GM21515 (cell line): ENCODE data around the gene ARSG.
"Not testable (repeated sequence)": the region's sequence is repeated elsewhere in the genome, so short reads cannot be mapped to it uniquely, and the experiment has no call there.

ENCODE experiments used
- ATAC-seq: cut with Tn5 transposase; IDR thresholded peaks from one replicate; pipeline ENCODE4 v1.9.1; 2021; ENCODE audit not compliant: unreplicated experiment

Gene ARSG

GRCh38 chr17:68304706-68305105 is 13.4 kb downstream of the ARSG start:
- ATAC-seq, result no peak

DNA sequence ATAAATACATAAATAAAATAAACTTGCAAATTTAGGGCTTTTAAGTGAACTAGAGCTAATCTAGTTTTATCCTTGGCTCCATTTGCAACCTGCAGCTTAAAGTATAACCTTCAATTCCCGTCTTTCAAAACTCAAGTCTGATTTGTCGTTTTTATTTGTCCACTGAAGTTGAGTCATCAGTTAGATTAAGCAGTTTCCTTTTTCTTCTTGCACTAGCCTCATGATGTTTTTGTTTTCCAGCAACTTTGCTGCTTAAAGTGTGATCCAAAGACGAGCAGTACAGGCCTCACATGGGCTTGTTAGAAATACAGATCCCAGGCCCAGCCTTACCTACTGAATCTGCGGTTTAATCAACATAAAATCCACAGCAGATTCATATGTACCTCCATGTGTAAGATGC is 13.8 kb downstream of the ARSG start:
- no peak for ATAC-seq

DNA sequence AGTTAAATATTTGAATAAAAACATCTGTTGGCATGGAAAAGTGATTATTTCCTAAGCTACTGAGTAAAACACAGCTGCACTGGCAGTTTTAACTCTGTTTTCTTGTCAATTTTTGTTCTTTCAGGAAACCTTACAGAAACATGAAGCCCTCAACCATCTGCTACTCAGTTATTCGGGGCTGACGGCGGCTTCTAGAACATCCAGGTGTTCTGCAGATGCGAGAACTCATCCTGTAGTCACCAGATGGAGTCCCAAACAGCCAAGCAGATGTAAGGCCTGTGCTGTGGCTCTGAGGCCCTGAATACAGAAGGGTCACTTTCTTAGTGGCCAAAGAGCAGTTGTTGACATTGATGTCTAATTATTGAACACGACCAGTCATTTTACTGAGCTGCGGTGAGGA is 15.5 kb downstream of the ARSG start:
- ATAC-seq, result no peak

- ATAC-seq, result no peak
Observed at GRCh38 chr17:68307443-68307842, 16.1 kb downstream of the ARSG start.

GRCh38 chr17:68308486-68308885 is 17.2 kb downstream of the ARSG start:
- ATAC-seq, result not testable (repeated sequence)

DNA sequence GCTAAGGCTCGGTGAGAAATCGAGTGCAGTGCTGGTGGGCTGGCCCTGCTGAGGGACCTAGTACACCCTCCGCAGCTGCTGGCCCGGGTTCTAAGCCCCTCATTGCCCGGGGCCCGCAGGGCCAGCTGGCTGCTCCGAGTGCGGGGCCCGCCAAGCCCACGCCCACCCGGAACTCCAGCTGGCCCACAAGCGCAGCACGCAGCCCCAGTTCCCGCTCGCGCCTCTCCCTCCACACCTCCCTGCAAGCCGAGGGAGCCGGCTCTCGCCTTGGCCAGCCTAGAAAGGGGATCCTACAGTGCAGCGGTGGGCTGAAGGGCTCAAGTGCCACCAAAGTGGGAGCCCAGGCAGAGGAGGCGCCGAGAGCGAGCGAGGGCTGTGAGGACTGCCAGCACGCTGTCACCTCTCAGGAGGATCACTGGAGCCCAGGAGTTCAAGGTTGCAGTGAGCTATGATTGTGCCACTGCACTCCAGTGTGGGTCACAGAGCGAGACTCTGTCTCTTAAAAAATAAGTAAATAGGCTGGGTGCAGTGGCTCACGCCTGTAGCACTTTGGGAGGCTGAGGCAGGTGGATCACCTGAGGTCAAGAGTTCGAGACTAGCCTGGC is 17.9 kb downstream of the ARSG start:
- not testable (repeated sequence) for ATAC-seq

- no peak for ATAC-seq
Observed at GRCh38 chr17:68310152-68310551, 18.9 kb downstream of the ARSG start.

DNA sequence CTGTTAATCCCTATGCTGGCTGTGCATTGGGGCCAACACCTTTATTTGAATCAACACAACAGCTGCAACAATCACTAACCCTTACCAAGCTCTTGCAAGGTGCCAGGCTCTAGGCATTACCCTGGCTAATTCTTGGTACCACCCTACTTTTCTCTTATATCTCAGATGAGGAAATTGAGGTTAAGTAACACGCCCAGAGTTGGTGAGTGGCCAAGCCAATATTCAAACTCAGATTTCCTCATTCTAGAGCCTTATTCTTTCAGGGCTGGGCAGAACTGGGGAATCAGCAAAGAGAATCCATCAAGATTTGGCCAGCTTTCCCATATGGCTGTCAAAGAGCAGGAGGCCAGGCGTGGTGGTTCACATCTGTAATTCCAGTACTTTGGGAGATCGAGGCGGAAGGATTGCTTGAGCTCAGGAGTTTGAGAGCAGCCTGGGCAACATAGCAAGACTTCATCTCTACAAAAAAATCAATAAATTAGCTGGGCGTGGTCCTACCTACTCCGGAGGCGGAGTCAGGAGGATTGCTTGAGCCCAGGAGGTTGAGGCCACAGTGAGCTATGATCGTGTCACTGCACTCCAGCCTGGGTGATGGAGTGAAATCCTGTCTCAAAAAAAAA is 23.7 kb downstream of the ARSG start:
- ATAC-seq, result no peak

- no peak for ATAC-seq
Observed at GRCh38 chr17:68315930-68316329, 24.6 kb downstream of the ARSG start.

- no peak for ATAC-seq
Observed at GRCh38 chr17:68317458-68317857, 26.2 kb downstream of the ARSG start.

DNA sequence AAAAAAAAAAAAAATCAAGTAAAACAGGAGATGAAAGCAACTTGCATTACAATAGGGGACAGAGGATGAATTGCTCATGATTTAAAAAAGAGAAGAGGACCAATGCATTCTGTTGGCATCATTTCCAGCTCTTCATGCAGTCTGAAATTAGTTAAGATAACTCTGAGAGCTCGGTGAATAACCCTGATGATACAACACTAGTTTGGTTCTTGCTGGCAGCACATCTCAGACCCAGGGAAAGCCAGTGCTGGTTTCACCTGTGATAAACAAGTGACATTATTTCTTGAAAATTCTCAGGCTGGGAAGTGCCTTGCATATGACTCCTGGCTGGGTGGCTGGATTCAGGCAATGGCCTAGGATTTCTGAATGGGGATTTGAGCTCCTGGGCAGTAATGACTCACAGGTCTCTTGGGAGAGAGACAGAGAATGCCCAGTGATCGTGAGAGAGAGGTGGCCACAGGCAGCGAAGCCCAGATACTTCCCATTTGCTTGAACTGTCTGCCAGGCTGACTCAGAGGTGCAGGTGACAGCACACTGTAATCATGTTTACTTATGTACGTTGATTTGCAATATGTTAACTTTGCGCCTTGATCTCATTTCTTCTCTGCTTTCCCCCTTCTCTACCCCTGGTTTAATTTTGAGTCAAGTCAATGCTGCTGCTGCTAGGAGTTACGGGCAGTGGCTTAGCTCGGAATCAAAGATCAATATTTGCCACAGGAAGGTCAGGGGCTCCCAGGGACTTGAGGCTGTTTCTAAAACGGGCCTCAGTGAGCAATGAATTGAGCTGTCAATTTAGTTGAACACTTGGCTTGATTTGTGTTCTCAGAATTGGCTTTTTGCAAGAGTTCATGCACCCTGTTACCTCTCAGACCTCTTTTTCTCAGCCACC is 27.1 kb downstream of the ARSG start:
- ATAC-seq, result no peak

DNA sequence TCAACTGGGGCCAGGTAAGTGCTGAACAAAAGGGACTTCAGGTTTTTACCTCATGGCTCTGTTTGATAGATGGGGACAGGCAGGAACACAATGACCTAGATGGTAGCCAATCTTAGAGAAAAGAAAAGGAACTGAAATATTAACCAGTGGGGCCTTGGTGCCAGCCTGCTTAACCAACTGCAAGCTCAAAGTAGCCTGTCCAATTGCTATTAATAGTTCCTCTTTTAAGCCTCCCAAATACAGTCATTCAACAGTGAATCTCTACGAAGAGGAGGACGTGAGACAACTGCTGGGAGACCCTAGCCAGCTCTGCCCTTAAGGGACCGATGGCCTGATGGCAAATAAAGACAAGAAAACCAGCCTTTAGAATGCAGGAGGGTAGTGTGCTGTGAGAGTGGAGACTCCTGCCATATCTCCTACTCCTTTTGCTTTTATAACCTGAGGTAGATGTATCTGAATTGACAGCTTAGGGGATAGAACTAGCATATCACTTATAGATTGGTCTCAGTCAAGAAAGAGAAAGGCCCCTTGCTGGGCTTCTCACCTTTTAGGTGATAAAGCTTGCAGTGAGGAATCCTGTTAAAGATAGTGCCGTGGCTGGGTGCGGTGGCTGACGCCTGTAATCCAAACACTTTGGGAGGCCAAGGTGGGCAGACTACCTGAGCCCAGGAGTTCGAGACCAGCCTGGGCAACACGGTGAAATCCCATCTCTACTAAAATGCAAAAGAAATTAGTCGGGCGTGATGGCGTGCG is 28.3 kb downstream of the ARSG start:
- ATAC-seq, result no peak

DNA sequence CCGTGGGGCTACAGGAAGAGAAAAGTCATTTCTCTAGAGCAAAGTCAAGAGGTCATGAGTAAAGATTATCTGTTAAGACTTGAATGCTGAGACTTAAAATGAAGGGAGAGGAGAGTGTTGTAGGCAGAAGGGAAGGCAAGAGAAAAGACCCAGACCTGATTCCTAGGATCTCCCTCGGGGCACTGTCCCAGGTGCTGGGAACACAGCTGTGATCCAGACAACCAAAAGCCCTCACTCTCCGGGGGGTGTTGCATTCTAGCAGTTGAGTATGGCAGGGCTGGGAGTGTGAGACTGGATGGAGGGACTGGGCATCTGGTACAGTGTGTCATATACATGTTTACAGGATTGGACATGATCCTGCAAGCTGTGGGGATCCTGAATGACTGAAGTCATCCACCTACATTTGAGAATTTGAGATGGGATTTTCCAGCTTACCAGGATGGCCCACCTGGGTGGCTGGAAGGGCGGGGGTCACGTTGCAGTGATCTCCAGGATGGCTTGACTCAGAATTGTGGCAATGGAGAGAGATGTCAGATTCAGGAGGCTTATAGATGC is 29.1 kb downstream of the ARSG start:
- no peak for ATAC-seq

GRCh38 chr17:68320943-68321555 is 29.8 kb downstream of the ARSG start:
- ATAC-seq, result no peak

DNA sequence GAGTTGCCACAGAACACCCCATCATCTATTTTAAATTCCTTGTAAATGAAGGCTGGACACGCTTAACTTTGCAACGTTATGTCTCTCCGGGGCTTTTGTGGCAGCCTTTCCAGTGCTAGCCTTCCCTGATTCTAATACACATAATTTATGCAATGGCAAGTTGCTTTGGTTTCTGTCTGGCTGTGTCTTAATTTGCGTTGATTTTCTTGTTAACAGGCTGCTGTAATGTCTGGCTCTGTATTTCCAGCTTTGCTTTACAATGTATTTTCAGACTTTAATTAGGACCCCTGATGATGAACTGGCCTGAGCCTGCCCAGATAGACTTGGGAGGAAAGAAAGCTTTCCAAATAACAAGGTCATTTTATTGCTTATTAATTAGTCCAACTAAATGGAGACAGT is 30.3 kb downstream of the ARSG start:
- ATAC-seq, result no peak

- no peak for ATAC-seq
Observed at GRCh38 chr17:68322630-68323029, 31.3 kb downstream of the ARSG start.

GRCh38 chr17:68324114-68324513 is 32.8 kb downstream of the ARSG start:
- ATAC-seq, result no peak

DNA sequence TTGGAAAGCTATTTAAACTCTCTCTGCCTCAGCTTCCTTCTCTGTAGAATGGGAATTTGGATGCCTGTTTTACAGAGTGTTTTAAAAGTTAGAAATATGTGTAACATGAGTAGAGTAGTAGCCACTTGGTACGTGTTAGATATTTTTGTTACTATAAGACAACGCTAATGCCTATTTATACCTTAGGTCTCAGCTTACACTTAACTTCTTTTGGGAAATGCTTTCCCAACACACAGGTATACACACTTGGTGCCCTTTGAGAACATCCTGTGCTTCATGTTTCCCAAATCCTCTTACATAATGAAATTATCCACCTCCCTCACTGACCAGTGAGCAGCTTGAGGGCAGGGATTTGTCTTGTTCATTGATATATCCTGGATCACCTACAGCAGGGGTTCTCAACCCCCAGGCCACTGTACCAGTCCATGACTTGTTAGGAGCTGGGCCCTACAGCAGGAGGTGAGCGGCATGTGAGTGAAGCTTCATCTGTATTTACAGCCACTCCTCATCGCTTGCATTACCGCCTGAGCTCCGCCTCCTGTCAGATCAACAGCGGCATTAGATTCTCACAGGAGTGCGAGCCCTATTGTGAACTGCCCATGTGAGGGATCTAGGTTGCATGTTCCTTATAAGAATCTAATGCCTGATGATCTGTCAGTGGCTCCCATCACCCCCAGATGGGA is 33.5 kb downstream of the ARSG start:
- no peak for ATAC-seq

DNA sequence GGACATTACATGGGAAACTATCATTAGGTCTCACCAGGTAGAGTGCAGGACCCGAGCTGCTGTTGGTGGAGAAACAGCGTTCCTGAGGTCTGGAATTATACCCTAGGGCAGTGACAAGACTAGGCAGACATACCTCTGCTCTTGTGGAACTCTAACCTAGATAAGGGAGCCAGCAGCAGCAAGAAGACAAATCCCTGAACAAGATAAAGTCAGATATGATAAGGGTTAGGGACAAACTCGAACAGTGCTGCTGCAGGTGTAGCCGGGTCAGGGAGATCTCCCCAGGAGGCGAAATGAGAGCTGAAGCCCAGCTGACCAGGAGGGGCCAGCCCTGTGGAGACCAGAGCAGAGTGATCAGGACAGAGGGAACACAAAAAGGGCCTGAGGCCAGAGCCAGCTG is 34.7 kb downstream of the ARSG start:
- no peak for ATAC-seq

DNA sequence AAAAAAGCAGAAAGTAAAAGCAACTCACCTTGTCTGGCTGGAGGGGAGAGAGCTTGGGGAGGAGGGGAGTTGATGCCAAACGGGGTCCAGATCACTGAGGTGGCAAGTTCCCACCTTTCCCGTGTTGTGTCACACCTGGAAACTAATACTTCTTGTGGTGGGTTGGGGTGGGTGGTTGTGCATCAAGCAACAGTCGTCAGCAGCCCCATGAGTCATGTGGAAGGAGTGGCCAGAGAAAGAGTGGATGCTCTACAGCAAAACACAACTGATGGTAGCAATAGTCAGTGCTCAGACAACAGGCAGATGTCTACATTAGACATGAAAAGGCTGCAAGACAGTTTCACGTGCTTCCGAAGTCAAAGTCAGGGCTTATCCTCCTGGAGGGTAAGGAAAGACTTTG is 35.4 kb downstream of the ARSG start:
- ATAC-seq, result no peak
